Dendritic cell treated with granulocyte-macrophage colony-stimulating factor and Interleukin-4, amounts not matched to agents 40 ng/mL and 50 ng/mL, for 4 days (primary cell): ENCODE data around the gene TTC8.
"Not testable (repeated sequence)": the region's sequence is repeated elsewhere in the genome, so short reads cannot be mapped to it uniquely, and the experiment has no call there.

Experiments
- H3K27ac Mint-ChIP-seq: one replicate; pipeline ENCODE4 v1.8.0; 2022; ENCODE audit warnings: mild to moderate bottlenecking, mixed read lengths
- H3K27me3 Mint-ChIP-seq: one replicate; pipeline ENCODE4 v1.8.0; 2022; ENCODE audit warnings: mild to moderate bottlenecking, mixed read lengths
- H3K36me3 Mint-ChIP-seq: one replicate; pipeline ENCODE4 v1.8.0; 2022; ENCODE audit warnings: low read depth, mixed read lengths
- H3K4me1 Mint-ChIP-seq: one replicate; pipeline ENCODE4 v1.8.0; 2022; ENCODE audit warnings: low read depth, mixed read lengths
- H3K4me3 Mint-ChIP-seq: one replicate; pipeline ENCODE4 v1.8.0; 2022; ENCODE audit warnings: mild to moderate bottlenecking, moderate library complexity, mixed read lengths
- H3K9me3 Mint-ChIP-seq: one replicate; pipeline ENCODE4 v1.8.0; 2022; ENCODE audit warnings: mixed read lengths
- intact Hi-C: fragments of 100-400 bp; cut with micrococcal nuclease; formaldehyde crosslinking; loops from one replicate; pipeline ENCODE4 v1.15.0; 2022

Gene TTC8

GRCh38 chr14:88804035-88804434 is 20.4 kb upstream of the TTC8 start:
- Mint-ChIP-seq H3K4me1 (peaks cover 5% of the 10 kb centered on the region), H3K36me3 (no peaks in the 10 kb centered on the region), H3K27me3 (peaks cover 10% of the 10 kb centered on the region), H3K4me3 (no peak overlapping the region), H3K27ac (no peak overlapping the region), H3K9me3 (no peaks in the 10 kb centered on the region)
- intact Hi-C loops, result no loop called here

GRCh38 chr14:88804477-88804876 is 20.0 kb upstream of the TTC8 start:
- no peak overlapping the region for H3K27ac Mint-ChIP-seq
- intact Hi-C loops, result no loop called here
- H3K4me3 Mint-ChIP-seq, result no peak overlapping the region
- H3K36me3 Mint-ChIP-seq, result no peaks in the 10 kb centered on the region
- peaks cover 5% of the 10 kb centered on the region for H3K4me1 Mint-ChIP-seq
- no peaks in the 10 kb centered on the region for H3K9me3 Mint-ChIP-seq
- H3K27me3 Mint-ChIP-seq, result peaks cover 8% of the 10 kb centered on the region

GRCh38 chr14:88808359-88808758 is 16.1 kb upstream of the TTC8 start:
- Mint-ChIP-seq H3K36me3 (no peaks in the 10 kb centered on the region), H3K4me1 (peaks cover 5% of the 10 kb centered on the region), H3K9me3 (no peaks in the 10 kb centered on the region), H3K27ac (no peak overlapping the region), H3K4me3 (no peak overlapping the region), H3K27me3 (peaks cover 10% of the 10 kb centered on the region)
- intact Hi-C loops, result no loop called here

- H3K36me3 Mint-ChIP-seq, result no peaks in the 10 kb centered on the region
- H3K4me1 Mint-ChIP-seq, result peaks cover 10% of the 10 kb centered on the region
- intact Hi-C loops, result no loop called here
- no peak overlapping the region for H3K4me3 Mint-ChIP-seq
- H3K27me3 Mint-ChIP-seq, result peaks cover 21% of the 10 kb centered on the region
- H3K27ac Mint-ChIP-seq, result no peak overlapping the region
- H3K9me3 Mint-ChIP-seq, result no peaks in the 10 kb centered on the region
These were observed 8.5 kb upstream of the TTC8 start for GRCh38 chr14:88815980-88816379.

- peaks cover 10% of the 10 kb centered on the region for H3K4me1 Mint-ChIP-seq
- intact Hi-C loops, result no loop called here
- peaks cover 17% of the 10 kb centered on the region for H3K27me3 Mint-ChIP-seq
- no peak overlapping the region for H3K4me3 Mint-ChIP-seq
- no peaks in the 10 kb centered on the region for H3K9me3 Mint-ChIP-seq
- no peak overlapping the region for H3K27ac Mint-ChIP-seq
- no peaks in the 10 kb centered on the region for H3K36me3 Mint-ChIP-seq
These were observed 6.4 kb upstream of the TTC8 start for GRCh38 chr14:88818018-88818417.

GRCh38 chr14:88819674-88820073 is 4.8 kb upstream of the TTC8 start:
- intact Hi-C loops, result not testable (repeated sequence)

GRCh38 chr14:88821378-88821777 is 3.1 kb upstream of the TTC8 start:
- intact Hi-C loops, result no loop called here
- peaks cover 24% of the 10 kb centered on the region for H3K4me1 Mint-ChIP-seq

More at GRCh38 chr14:88819674-88820073, 4.8 kb upstream of the TTC8 start:
- Mint-ChIP-seq H3K4me1 (peaks cover 15% of the 10 kb centered on the region), H3K27me3 (peaks cover 17% of the 10 kb centered on the region)
- not testable (repeated sequence) for H3K27ac Mint-ChIP-seq, H3K36me3 Mint-ChIP-seq, H3K9me3 Mint-ChIP-seq, H3K4me3 Mint-ChIP-seq

GRCh38 chr14:88821888-88822287 is 2.6 kb upstream of the TTC8 start:
- intact Hi-C loops, result no loop called here
- Mint-ChIP-seq H3K27ac (no peak overlapping the region), H3K36me3 (peaks cover 6% of the 10 kb centered on the region), H3K4me1 (peaks cover 24% of the 10 kb centered on the region), H3K9me3 (no peaks in the 10 kb centered on the region), H3K27me3 (peaks cover 17% of the 10 kb centered on the region), H3K4me3 (no peak overlapping the region)

More at GRCh38 chr14:88821378-88821777, 3.1 kb upstream of the TTC8 start:
- Mint-ChIP-seq H3K9me3 (no peaks in the 10 kb centered on the region), H3K27ac (no peak overlapping the region), H3K4me3 (no peak overlapping the region), H3K27me3 (peaks cover 17% of the 10 kb centered on the region), H3K36me3 (peaks cover 6% of the 10 kb centered on the region)

- Mint-ChIP-seq H3K36me3 (peaks cover 6% of the 10 kb centered on the region), H3K27me3 (peaks cover 5% of the 10 kb centered on the region), H3K9me3 (no peaks in the 10 kb centered on the region), H3K4me1 (peaks cover 20% of the 10 kb centered on the region), H3K27ac (peak overlapping the region; percentile 99), H3K4me3 (peak overlapping the region; percentile 90)
- intact Hi-C loops, result no loop called here
These were observed 510 bp upstream of the TTC8 start for GRCh38 chr14:88823968-88824313.

- H3K36me3 Mint-ChIP-seq, result peaks cover 6% of the 10 kb centered on the region
- peaks cover 3% of the 10 kb centered on the region for H3K27me3 Mint-ChIP-seq
- H3K27ac Mint-ChIP-seq, result peak overlapping the region; percentile 99
- peak overlapping the region; percentile 90 for H3K4me3 Mint-ChIP-seq
- intact Hi-C loops, result loop anchor here (5.0 kb wide), 1 partner anchor 33 kb away; the partner anchor contains the start of gene EML5
- H3K4me1 Mint-ChIP-seq, result peaks cover 24% of the 10 kb centered on the region
- H3K9me3 Mint-ChIP-seq, result no peaks in the 10 kb centered on the region
These were observed 617 bp downstream of the TTC8 start for GRCh38 chr14:88825078-88825458.

- Mint-ChIP-seq H3K36me3 (peaks cover 6% of the 10 kb centered on the region), H3K9me3 (no peaks in the 10 kb centered on the region), H3K4me1 (peaks cover 27% of the 10 kb centered on the region), H3K27me3 (peaks cover under 1% of the 10 kb centered on the region), H3K4me3 (no peak overlapping the region), H3K27ac (peak overlapping the region; percentile 99)
- intact Hi-C loops, result loop anchor here (5.0 kb wide), 1 partner anchor 33 kb away; the partner anchor contains the start of gene EML5
These were observed 1.1 kb downstream of the TTC8 start for GRCh38 chr14:88825503-88825902.

- no peaks in the 10 kb centered on the region for H3K27me3 Mint-ChIP-seq
- intact Hi-C loops, result loop anchor here (5.0 kb wide), 1 partner anchor 37 kb away; the partner anchor contains the start of gene EML5
- H3K4me1 Mint-ChIP-seq, result peaks cover 45% of the 10 kb centered on the region
These were observed 4.7 kb downstream of the TTC8 start for GRCh38 chr14:88829188-88829587.

GRCh38 chr14:88829685-88830302 is 5.3 kb downstream of the TTC8 start:
- Mint-ChIP-seq H3K36me3 (no peaks in the 10 kb centered on the region), H3K27me3 (no peaks in the 10 kb centered on the region), H3K27ac (no peak overlapping the region), H3K9me3 (no peaks in the 10 kb centered on the region), H3K4me3 (no peak overlapping the region), H3K4me1 (peaks cover 43% of the 10 kb centered on the region)
- intact Hi-C loops, result loop anchor here (5.0 kb wide), 1 partner anchor 37 kb away; the partner anchor contains the start of gene EML5

More at GRCh38 chr14:88829188-88829587, 4.7 kb downstream of the TTC8 start:
- no peak overlapping the region for H3K4me3 Mint-ChIP-seq
- H3K27ac Mint-ChIP-seq, result no peak overlapping the region
- peaks cover under 1% of the 10 kb centered on the region for H3K36me3 Mint-ChIP-seq
- H3K9me3 Mint-ChIP-seq, result no peaks in the 10 kb centered on the region

GRCh38 chr14:88831284-88831683 is 6.8 kb downstream of the TTC8 start:
- Mint-ChIP-seq H3K27me3 (no peaks in the 10 kb centered on the region), H3K4me1 (peaks cover 35% of the 10 kb centered on the region), H3K36me3 (no peaks in the 10 kb centered on the region), H3K4me3 (no peak overlapping the region), H3K27ac (no peak overlapping the region), H3K9me3 (no peaks in the 10 kb centered on the region)
- intact Hi-C loops, result no loop called here

GRCh38 chr14:88834883-88835431 is 10.5 kb downstream of the TTC8 start:
- H3K27ac Mint-ChIP-seq, result no peak overlapping the region
- no peak overlapping the region for H3K4me3 Mint-ChIP-seq
- no peaks in the 10 kb centered on the region for H3K36me3 Mint-ChIP-seq
- intact Hi-C loops, result no loop called here
- H3K4me1 Mint-ChIP-seq, result peaks cover 26% of the 10 kb centered on the region
- no peaks in the 10 kb centered on the region for H3K27me3 Mint-ChIP-seq
- H3K9me3 Mint-ChIP-seq, result no peaks in the 10 kb centered on the region
